HL-60/S4 treated with retinoic acid at 250 ng/mL for 4 days and 3 days (cell line): ENCODE data around the gene LRSAM1.

Experiments
- in situ Hi-C: fragments of 300-500 bp; cut with MboI; formaldehyde crosslinking; loops from 2 replicates; pipeline ENCODE4 v1.7.0; 2022; ENCODE audit warnings: low sequenced_read_pairs

LRSAM1 gene

GRCh38 chr9:127450830-127451607, at the start of gene LRSAM1, which contains the start of gene RPL12:
Gene LRSAM1 (plus strand): TSS chr9:127451510. CDS start chr9:127454528, 3,018 bp downstream.
Gene RPL12 (minus strand): TSS chr9:127451406. CDS start chr9:127451317, 89 bp downstream.
- in situ Hi-C loops: no loop called here

- in situ Hi-C loops: no loop called here
Measured at GRCh38 chr9:127402401-127403090, 48.8 kb upstream of the LRSAM1 start.

GRCh38 chr9:127403507-127404192, 47.7 kb upstream of the LRSAM1 start:
- in situ Hi-C loops: no loop called here

GRCh38 chr9:127404631-127405030, 46.7 kb upstream of the LRSAM1 start:
- in situ Hi-C loops: no loop called here

DNA sequence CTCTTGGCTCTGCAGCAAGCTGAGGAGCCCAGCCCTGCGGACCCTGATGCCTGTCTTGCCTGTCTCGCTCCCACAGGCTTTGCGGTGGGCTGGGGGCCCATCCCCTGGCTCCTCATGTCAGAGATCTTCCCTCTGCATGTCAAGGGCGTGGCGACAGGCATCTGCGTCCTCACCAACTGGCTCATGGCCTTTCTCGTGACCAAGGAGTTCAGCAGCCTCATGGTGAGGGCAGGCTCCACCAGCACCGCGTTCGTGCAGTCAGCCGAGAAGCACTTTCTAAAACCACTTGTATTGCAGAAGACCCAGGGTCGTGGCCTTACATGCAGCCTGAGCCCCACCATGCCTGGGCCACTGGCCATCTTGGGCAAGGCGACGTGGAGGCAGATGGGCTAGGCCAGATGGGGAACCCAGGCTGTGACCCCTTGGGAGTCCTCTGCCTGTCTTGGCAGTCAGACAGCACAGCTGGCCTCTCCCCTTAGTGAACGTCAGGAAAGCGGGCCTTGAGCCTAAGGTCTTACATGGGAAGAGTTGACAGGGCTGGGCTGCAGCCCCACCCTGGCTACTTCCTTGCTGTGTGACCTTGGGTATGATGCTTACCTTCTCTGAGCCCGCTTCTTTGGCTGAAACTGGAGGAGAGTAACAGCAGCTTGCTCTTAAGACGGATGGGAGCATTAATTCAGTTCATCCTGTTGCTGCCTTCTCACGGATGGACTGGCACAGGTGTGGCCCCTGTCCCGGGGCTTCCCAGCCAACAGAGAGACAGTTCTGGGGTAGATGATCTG, 45.8 kb upstream of the LRSAM1 start:
- in situ Hi-C loops: no loop called here

- in situ Hi-C loops: no loop called here
Measured at GRCh38 chr9:127406799-127407491, 44.4 kb upstream of the LRSAM1 start.

DNA sequence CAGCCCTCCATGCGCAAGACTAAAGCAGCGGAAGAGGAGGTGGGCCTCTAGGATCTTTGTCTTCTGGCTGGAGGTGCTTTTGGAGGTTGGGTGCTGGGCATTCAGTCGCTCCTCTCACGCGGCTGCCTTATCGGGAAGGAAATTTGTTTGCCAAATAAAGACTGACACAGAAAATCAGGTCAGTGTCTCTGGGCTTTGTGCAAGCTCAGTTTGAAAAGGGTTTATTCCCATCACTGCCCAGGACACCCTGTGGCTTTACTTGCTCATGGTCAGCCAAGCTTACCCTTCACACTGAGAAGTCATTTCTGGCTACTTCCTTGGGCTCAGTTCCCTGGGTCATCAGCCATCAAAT, 43.8 kb upstream of the LRSAM1 start:
- in situ Hi-C loops: no loop called here

GRCh38 chr9:127411122-127411521, 40.2 kb upstream of the LRSAM1 start:
- in situ Hi-C loops: no loop called here

- in situ Hi-C loops: no loop called here
Measured at GRCh38 chr9:127415141-127415540, 36.2 kb upstream of the LRSAM1 start.

GRCh38 chr9:127415657-127416056, 35.7 kb upstream of the LRSAM1 start:
- in situ Hi-C loops: no loop called here

DNA sequence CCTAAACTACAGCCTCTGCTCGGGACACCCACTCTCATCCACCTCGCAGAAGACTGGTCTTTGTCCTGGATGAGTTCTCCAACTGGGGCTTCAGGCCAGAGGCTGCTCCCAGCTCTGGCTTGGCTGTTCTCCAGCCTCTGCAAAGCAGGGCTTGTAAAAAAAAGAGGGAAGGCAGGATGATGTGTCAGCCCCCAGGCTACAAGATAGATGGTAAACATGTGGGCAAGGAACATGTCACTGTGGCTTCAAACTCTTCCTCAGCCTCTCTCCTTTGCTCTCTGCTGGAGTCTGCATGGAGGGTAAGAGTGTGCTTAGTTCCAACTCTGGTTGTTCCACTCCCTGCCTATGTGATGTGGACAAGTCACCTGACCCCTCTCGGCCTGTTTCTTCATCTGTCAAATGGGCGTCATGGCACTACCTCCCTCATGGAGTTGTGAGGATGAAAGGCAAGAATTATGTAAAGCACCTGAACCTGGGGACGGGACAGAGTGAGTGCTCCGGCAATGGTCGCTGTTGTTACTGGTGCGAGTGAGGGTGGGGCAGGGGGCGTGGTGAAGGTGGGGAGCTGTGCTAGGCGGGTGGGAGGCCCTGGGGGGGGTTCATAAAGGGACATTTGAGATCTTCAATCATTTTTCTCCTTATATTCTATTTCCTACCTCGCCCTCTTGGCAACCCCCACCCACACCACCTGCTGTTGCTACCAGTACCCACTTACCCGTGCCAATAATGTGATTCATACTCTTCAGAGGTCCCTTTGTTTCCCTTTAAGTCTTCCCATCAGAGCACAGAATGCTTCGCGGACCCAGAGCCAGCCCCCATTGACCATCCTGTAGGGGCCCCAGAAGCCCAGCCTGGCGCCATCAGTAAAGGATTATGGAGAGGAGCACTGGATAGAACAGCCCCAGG, 33.9 kb upstream of the LRSAM1 start:
- in situ Hi-C loops: no loop called here

GRCh38 chr9:127418037-127418471, 33.3 kb upstream of the LRSAM1 start:
- in situ Hi-C loops: no loop called here

- in situ Hi-C loops: no loop called here
Measured at GRCh38 chr9:127419348-127419747, 32.0 kb upstream of the LRSAM1 start.

- in situ Hi-C loops: no loop called here
Measured at GRCh38 chr9:127421057-127421456, 30.3 kb upstream of the LRSAM1 start.

GRCh38 chr9:127422133-127422782, 29.1 kb upstream of the LRSAM1 start:
- in situ Hi-C loops: no loop called here

DNA sequence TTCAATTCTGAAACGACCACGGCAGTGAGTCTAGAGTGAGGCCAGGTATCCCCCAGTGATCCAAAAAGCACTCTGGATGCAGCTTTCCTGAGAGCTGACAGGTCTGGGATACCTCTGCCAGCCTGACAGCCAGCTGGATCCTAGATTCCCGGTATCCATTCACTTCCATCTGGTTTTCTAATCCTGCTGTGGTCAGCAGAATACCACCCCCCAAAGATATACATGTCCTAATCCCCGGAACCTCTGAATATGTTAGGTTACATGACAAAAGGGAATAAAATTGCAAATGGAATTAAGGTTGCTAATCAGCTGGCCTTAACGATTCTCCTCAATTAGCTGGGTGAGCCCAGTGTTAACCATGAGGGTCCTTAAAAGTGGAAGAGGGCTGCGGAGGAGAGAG, 28.5 kb upstream of the LRSAM1 start:
- in situ Hi-C loops: no loop called here

GRCh38 chr9:127423476-127423933, 27.8 kb upstream of the LRSAM1 start:
- in situ Hi-C loops: no loop called here

DNA sequence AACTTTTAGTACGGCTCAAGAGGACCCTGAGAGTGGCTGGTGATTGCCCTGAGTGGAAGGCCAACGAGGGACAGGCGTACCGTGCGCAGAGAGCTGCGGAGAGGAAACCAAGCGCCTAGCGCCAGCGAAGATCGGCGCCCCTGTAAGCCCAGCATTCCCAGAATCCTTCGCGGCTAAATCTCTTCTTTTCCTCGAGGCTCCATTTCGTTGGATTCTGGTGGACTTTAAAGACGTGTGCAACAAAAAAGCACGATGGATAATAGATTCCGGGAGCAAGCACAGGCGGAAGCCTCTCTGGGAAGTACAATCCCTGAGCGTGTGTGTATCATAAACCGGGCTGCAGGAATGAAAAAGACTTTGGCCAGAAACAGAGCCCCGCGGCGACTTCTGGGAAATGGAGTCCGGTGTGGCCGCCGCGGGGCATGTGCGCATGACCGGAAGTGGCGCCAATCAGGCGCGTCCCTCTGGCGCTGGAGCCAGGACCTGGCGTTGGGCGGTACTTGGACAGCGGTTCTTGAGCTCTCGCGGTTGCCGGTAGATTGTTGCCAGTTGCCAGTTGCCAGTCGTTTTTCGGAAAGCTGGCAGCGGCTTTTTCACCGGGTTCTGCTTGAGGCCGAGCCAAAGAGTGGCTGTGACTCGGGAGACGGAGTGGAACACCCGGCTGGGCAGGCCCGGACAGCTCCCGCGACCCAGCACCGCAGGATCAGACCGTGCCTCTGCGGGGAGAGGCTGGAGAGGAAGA, 27.2 kb upstream of the LRSAM1 start, which contains the start of gene ZNF79:
TSS of gene ZNF79 (plus strand) at position 449 of the 742 bp plus-strand sequence. CDS start 406 bp downstream, outside the sequence.
- in situ Hi-C loops: no loop called here
